ENCODE results near the gene BTG3. TPM values are rescaled to one million over a fixed set of nuclear protein-coding genes. Genes with fewer than 3 reads are reported as not detected.

Gene BTG3
- total RNA-seq, 2 experiments from 2014 or later, result 81.9 to 84.0 TPM

DNA sequence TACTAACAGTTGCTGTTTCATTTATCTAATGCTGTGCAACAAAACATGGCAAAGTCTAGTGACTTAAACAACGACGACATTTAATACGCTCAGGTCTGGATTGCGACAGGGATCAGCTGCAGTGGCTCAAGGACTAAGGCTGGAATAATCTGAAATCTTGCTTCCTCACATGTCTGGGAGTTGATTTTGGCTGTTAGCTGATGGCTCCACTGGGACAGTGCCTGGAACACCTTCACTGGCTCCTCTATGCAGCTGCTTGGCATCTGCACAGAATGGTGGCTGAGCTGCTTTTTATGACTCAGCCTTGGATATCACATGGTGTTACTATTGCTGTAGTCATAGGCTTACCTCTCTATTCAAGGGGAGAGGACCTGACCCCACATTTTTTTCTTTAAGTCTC lies 24.0 kb upstream of the BTG3 start:
- Histone ChIP-seq H3K27ac (ENCODE audit: low read depth in 1 of 2, low read length in 2 of 2) (no peak overlapping the region), H3K36me3 (ENCODE audit: insufficient read depth, low read length) (no peaks in the 10 kb centered on the region), H3K4me1 (ENCODE audit: insufficient read depth, low read length) (no peaks in the 10 kb centered on the region), H3K9me3 (ENCODE audit: control insufficient read depth in 1 of 2, insufficient read depth in 1 of 2, low read length in 2 of 2) (peaks cover 5 to 8% of the 10 kb centered on the region in 2 experiments), H3K4me3 (ENCODE audit: low read length) (no peak overlapping the region), H3K27me3 (ENCODE audit: control insufficient read depth in 1 of 2, insufficient read depth in 2 of 2, low read length in 2 of 2) (no peaks in the 10 kb centered on the region)
- Mint-ChIP-seq H3K27me3 (no peaks in the 10 kb centered on the region), H3K27ac (no peak overlapping the region), H3K36me3 (ENCODE audit: low read depth) (no peaks in the 10 kb centered on the region), H3K9me3 (peaks cover 5% of the 10 kb centered on the region), H3K4me1 (ENCODE audit: low read depth) (no peaks in the 10 kb centered on the region), H3K4me3 (no peak overlapping the region)
- intact Hi-C loops (cut with DNase I, micrococcal nuclease), result no loop called here
- TF ChIP-seq CTCF (IDR thresholded peaks at IDR 0.05), result no peak
- no peak for DNase-seq
- CTCF ChIA-PET, result no interaction called here
- POLR2A ChIA-PET, result no interaction called here
- ATAC-seq (ENCODE audit: poor library complexity), result no peak

DNA sequence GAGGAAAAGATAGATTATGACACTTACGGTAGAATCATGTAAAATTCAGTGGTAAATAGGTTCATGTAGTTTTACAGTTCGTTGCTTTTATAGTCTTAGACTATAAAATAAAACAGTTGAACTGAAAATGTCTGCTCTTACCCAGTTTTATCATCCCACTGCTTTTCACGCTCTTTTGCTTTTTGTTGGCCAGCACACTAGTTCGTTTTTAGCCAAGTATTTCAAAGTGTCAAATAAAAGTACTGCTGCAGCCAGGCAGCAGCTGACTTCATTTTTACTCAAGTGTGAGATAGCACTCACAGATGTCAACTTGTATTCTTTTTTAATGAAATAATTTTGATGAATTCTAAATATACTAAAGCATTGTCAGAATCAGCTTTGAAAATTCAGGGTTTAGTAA lies 18.5 kb upstream of the BTG3 start:
- no peak for ATAC-seq (ENCODE audit: poor library complexity)
- CTCF ChIA-PET, result no interaction called here

DNA sequence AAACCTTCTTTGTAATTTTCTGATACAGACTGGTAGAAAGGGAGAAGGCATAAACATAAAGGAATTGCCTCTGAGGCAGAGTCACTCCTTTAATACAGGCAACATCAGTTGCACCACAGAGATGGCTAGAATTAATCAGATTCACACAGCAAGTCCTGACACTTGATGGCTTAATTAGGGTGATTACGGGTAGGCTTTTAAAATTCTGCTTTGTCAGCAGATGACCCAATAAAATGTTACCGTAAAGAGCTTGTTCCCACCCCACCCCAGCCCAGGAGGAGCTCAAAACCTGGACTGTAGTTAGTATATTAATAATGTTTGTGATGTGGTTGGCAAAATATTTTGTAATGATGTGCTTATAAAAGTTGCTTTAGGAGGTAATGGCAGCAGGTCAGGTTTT lies 9.3 kb upstream of the BTG3 start:
- intact Hi-C loops (cut with DNase I, micrococcal nuclease), result no loop called here
- Mint-ChIP-seq H3K4me1 (ENCODE audit: low read depth) (no peaks in the 10 kb centered on the region), H3K27ac (no peak overlapping the region), H3K4me3 (no peak overlapping the region), H3K27me3 (peaks cover 10% of the 10 kb centered on the region), H3K9me3 (no peaks in the 10 kb centered on the region), H3K36me3 (ENCODE audit: low read depth) (no peaks in the 10 kb centered on the region)
- TF ChIP-seq CTCF (IDR thresholded peaks at IDR 0.05), result no peak
- H3K4me3 ChIP-seq (ENCODE audit: low read length), result no peak overlapping the region
- ATAC-seq (ENCODE audit: poor library complexity), result no peak
- H3K9me3 ChIP-seq (ENCODE audit: control insufficient read depth in 1 of 2, insufficient read depth in 1 of 2, low read length in 2 of 2), result no peaks in the 10 kb centered on the region
- CTCF ChIA-PET, result no interaction called here
- POLR2A ChIA-PET, result interaction anchor here (1.1 kb wide), 1 partner anchor 9 kb away, joined by 3 read pairs; the partner anchor contains the start of gene BTG3
- H3K4me1 ChIP-seq (ENCODE audit: insufficient read depth, low read length), result no peaks in the 10 kb centered on the region
- no peak for DNase-seq
- peaks cover 2 to 11% of the 10 kb centered on the region in 2 experiments for H3K27me3 ChIP-seq (ENCODE audit: control insufficient read depth in 1 of 2, insufficient read depth in 2 of 2, low read length in 2 of 2)
- no peak overlapping the region for H3K27ac ChIP-seq (ENCODE audit: low read depth in 1 of 2, low read length in 2 of 2)
- H3K36me3 ChIP-seq (ENCODE audit: insufficient read depth, low read length), result no peaks in the 10 kb centered on the region

More for the DNA sequence above, 18.5 kb upstream of the BTG3 start:
- H3K27ac Mint-ChIP-seq, result no peak overlapping the region
- no peak for DNase-seq
- H3K4me3 Mint-ChIP-seq, result no peak overlapping the region
- no peak overlapping the region for H3K4me3 ChIP-seq (ENCODE audit: low read length)
- H3K27ac ChIP-seq (ENCODE audit: low read depth in 1 of 2, low read length in 2 of 2), result no peak overlapping the region
- no peaks in the 10 kb centered on the region for H3K36me3 Mint-ChIP-seq (ENCODE audit: low read depth)
- no peak for TF ChIP-seq CTCF (IDR thresholded peaks at IDR 0.05)
- H3K36me3 ChIP-seq (ENCODE audit: insufficient read depth, low read length), result no peaks in the 10 kb centered on the region
- H3K9me3 ChIP-seq (ENCODE audit: control insufficient read depth in 1 of 2, insufficient read depth in 1 of 2, low read length in 2 of 2), result no peaks in the 10 kb centered on the region
- POLR2A ChIA-PET, result no interaction called here
- H3K4me1 Mint-ChIP-seq (ENCODE audit: low read depth), result no peaks in the 10 kb centered on the region
- no peaks in the 10 kb centered on the region for H3K4me1 ChIP-seq (ENCODE audit: insufficient read depth, low read length)
- H3K9me3 Mint-ChIP-seq, result no peaks in the 10 kb centered on the region
- intact Hi-C loops (cut with DNase I, micrococcal nuclease), result no loop called here
- peaks cover 0 to 2% of the 10 kb centered on the region in 2 experiments for H3K27me3 ChIP-seq (ENCODE audit: control insufficient read depth in 1 of 2, insufficient read depth in 2 of 2, low read length in 2 of 2)
- H3K27me3 Mint-ChIP-seq, result peaks cover 4% of the 10 kb centered on the region

All from CD4-positive, alpha-beta T cell (primary cell).